Mucosa of descending colon (tissue), 3 donors: Measurements from ENCODE around the gene CAST. TPM values are rescaled to one million over a fixed set of nuclear protein-coding genes. Genes with fewer than 3 reads are reported as not detected.

Experiments
- ATAC-seq: fragments of 200-7000 bp; cut with Tn5 transposase; one replicate; pipeline ENCODE4 v1.9.1; 2020; ENCODE audit warnings: mild to moderate bottlenecking, moderate library complexity
- DNase-seq, 3 donors: peaks; one replicate each; pipeline ENCODE4 v3.0.0-alpha.2; 2020
- H3K36me3 ChIP-seq: fragments of 200-600 bp; one replicate; pipeline ENCODE4 v1.8.0; 2021; ENCODE audit warnings: low read depth, mild to moderate bottlenecking
- H3K4me1 ChIP-seq: fragments of 200-600 bp; one replicate; pipeline ENCODE4 v1.8.0; 2021; ENCODE audit warnings: low read depth, mild to moderate bottlenecking
- H3K4me3 ChIP-seq: fragments of 200-600 bp; one replicate; pipeline ENCODE4 v1.8.0; 2021; ENCODE audit warnings: mild to moderate bottlenecking
- H3K9me3 ChIP-seq: fragments of 200-600 bp; one replicate; pipeline ENCODE4 v1.8.0; 2021; ENCODE audit warnings: mild to moderate bottlenecking
- intact Hi-C, 2 donors: fragments of 100-400 bp; cut with DNase I in 1 of 2; cut with micrococcal nuclease in 1 of 2; formaldehyde crosslinking; loops; one replicate each; pipeline versions ENCODE4 v1.11.0 to v1.11.1; 2022; cut with DNase I, micrococcal nuclease
- total RNA-seq, 3 donors: library from RNA; stranded (reverse); fragmentation: NEBNext Ultra II Directional in 2 of 3; extraction: Animal tissue kit (Norgen Biotek cat#: 25700) in 2 of 3; gene quantifications; one replicate each; pipeline versions ENCODE4 v1.2.1 to v1.2.4, GENCODE V29; 2021 to 2023
- TF ChIP-seq, protein P1 (sequence below): fragments of 200-600 bp; IDR thresholded peaks from one replicate; pipeline ENCODE4 v1.8.0; 2022; ENCODE audit warnings: antibody characterized with exemption, mild to moderate bottlenecking
- donor health status: DM: no; HTN: no; CAD: no; lungs with moderate emphysema.
- donor health status: DM: no; HTN: no; CAD: no.
- donor health status: DM: no; HTN: yes; CAD: no.

CAST gene
- total RNA-seq, 3 donors from 2014 or later, result 348 to 433 (median 372) TPM

DNA sequence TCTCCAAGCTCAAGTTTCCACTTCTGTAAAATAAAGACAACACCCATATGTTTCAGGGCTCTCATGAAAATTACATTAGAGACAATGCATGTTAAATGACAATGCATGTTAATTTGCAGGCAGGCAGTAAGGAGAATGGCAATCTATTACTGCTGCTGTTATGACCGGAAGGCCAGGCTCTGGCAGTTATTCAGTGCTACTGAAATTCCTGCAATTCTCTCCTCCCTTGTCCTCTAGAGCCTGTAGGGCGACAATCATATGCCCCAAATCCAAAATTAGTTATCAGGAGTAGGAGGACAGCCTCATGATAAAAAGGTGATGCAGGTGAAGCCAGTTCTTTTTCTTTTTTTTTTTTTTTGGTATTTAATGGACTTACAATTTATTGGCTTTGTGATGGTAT lies 42.2 kb upstream of the CAST start:
- no peaks in the 10 kb centered on the region for H3K4me1 ChIP-seq
- intact Hi-C loops, result loop anchor here in 1 of 2 donors (10.0 kb wide), 1 partner anchor 65 kb away; no protein-coding TSS in a partner anchor
- TF ChIP-seq, protein P1, sequence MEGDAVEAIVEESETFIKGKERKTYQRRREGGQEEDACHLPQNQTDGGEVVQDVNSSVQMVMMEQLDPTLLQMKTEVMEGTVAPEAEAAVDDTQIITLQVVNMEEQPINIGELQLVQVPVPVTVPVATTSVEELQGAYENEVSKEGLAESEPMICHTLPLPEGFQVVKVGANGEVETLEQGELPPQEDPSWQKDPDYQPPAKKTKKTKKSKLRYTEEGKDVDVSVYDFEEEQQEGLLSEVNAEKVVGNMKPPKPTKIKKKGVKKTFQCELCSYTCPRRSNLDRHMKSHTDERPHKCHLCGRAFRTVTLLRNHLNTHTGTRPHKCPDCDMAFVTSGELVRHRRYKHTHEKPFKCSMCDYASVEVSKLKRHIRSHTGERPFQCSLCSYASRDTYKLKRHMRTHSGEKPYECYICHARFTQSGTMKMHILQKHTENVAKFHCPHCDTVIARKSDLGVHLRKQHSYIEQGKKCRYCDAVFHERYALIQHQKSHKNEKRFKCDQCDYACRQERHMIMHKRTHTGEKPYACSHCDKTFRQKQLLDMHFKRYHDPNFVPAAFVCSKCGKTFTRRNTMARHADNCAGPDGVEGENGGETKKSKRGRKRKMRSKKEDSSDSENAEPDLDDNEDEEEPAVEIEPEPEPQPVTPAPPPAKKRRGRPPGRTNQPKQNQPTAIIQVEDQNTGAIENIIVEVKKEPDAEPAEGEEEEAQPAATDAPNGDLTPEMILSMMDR, result no peak
- peaks cover 2% of the 10 kb centered on the region for H3K9me3 ChIP-seq
- no peak for ATAC-seq
- H3K36me3 ChIP-seq, result no peaks in the 10 kb centered on the region
- DNase-seq, result no peak
- no peak overlapping the region for H3K4me3 ChIP-seq

DNA sequence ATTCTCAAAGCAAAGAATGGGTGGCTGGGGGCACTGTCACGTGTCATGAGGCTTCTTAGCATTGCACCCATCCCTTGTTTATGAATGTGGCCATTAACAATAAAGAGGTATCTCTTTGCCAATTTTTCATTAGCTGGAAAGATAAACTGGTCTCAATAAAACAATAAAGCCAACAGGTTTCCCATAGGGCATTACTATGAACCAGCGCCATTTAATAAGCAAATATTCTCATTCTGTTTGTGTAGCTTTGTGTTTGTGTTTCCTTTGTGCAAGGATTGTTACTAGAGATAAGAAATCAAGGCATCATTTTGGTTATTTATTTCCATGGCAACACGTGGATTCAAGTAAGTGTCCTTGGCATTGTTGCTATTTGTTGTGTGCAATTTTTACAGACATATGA lies 37.6 kb upstream of the CAST start:
- intact Hi-C loops, result no loop called here
- H3K36me3 ChIP-seq, result no peaks in the 10 kb centered on the region
- DNase-seq, result no peak
- no peaks in the 10 kb centered on the region for H3K9me3 ChIP-seq
- H3K4me1 ChIP-seq, result no peaks in the 10 kb centered on the region
- no peak overlapping the region for H3K4me3 ChIP-seq
- ATAC-seq, result no peak
- TF ChIP-seq, protein P1, result no peak

DNA sequence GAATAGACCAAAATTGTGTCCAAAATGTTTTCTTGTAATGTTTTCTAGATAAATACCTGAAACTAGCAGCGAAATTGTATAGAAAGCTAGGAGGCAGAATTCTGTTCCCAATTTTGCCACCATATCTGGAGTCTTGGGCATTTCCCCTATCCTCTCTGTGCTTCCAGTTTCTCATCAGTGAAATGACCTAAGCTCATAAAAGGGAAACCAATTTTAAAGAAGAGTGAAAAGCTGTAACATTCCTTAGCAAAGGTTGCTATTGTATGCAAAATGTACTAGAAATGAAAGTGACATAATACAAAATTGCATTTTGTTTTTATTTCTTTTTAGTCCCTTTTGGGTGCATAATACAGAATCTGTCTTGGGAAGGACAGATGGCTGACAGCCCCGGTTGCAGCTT lies 36.8 kb upstream of the CAST start:
- intact Hi-C loops, result no loop called here
- H3K9me3 ChIP-seq, result no peaks in the 10 kb centered on the region
- ATAC-seq (no peak), DNase-seq (no peak)
- TF ChIP-seq, protein P1, result no peak
- H3K4me3 ChIP-seq, result no peak overlapping the region
- no peaks in the 10 kb centered on the region for H3K4me1 ChIP-seq
- no peaks in the 10 kb centered on the region for H3K36me3 ChIP-seq

DNA sequence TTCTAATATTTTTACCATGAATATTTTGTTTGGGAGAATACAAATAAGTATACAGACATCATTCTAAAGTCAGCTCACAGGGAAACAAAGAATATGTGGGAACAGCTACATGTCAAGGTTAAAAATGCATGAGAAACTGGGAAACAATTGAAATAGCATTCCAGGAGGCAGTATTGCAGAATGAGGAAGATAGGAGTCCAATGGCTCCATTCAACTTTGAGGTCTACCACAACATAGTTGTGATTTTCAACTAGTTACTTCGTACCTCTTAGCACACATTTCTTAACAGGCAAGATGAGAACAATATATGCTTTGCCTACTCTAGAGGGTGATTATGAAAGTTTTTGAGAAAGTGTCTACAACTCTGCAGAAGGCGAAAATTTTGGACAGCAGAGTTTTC lies 35.2 kb upstream of the CAST start:
- intact Hi-C loops, result no loop called here
- no peak for ATAC-seq

DNA sequence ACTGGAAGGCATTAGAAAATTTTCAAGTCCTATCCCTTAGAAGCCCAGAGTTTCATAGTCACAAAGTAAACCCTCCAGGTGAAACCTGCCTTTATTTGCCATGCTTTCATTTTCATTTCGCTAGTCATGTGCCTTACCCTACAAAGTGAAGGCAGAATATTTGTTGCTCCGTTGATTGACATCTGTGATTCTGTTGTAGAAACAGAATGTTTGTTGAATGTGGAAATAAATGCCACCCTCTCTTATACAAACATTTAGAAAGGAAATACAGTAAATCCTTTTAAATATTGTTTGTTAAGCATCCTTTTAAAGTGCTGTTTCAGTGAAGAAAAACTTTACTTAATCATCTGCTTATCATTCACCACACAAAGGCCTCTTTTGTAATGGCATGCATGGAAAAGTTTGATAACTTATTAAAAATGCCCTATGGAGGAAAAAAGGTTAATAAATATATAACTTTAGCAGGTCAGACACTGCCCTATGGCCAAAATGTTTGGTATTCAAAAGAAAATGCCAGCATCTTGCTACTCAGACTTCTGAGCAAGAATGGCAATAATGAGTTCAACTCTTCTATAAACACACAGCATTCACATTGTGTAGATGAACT lies 34.3 kb upstream of the CAST start:
- peak; percentile 85 for ATAC-seq
- TF ChIP-seq, protein P1, result no peak
- intact Hi-C loops, result no loop called here
- H3K4me3 ChIP-seq, result no peak overlapping the region
- H3K36me3 ChIP-seq, result no peaks in the 10 kb centered on the region
- H3K9me3 ChIP-seq, result no peaks in the 10 kb centered on the region
- H3K4me1 ChIP-seq, result no peaks in the 10 kb centered on the region
- no peak for DNase-seq

More for the DNA sequence above, 35.2 kb upstream of the CAST start:
- Histone ChIP-seq H3K36me3 (no peaks in the 10 kb centered on the region), H3K9me3 (no peaks in the 10 kb centered on the region), H3K4me3 (no peak overlapping the region), H3K4me1 (no peaks in the 10 kb centered on the region)
- TF ChIP-seq, protein P1, result no peak
- DNase-seq, result no peak

DNA sequence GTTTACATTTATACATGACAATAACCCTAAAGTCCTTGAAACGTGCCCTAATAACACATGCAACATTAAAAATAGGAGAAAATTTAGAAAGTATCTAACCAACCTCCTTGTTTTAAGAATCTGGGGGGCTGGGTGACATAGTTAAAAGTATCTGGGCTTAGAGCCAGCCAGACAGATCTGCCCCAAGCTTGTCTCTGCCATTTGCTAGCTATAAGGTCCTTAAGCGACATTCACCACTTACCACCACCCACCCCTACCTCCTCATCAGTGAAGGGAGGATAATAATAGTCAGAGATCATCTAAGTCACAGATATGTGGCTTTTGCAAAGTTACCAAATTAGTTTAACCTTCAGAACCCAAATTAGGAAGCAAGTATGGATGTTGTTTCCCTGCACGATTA lies 33.8 kb upstream of the CAST start:
- DNase-seq (no peak), ATAC-seq (no peak)
- Histone ChIP-seq H3K4me3 (no peak overlapping the region), H3K9me3 (no peaks in the 10 kb centered on the region), H3K4me1 (no peaks in the 10 kb centered on the region), H3K36me3 (no peaks in the 10 kb centered on the region)
- intact Hi-C loops, result no loop called here
- TF ChIP-seq, protein P1, result no peak
